Kidney (tissue), 14 donors: ENCODE results near the gene NLGN2. TPM values are rescaled to one million over a fixed set of nuclear protein-coding genes. Genes with fewer than 3 reads are reported as not detected.

Experiments used
- DNase-seq, 5 donors: peaks; one replicate each; pipeline ENCODE4 v3.0.0-alpha.2; 2013 to 2020
- FAIRE-seq: peaks from 2 replicates; lab custom pipeline; 2012; peaks lifted over from hg19 to GRCh38; lab: Jason Lieb, UNC
- H3K27ac ChIP-seq, 2 donors: one replicate each; pipeline ENCODE4 v1.7.0; 2013; ENCODE audit warnings: low read depth in 2 of 2, low read length in 2 of 2, inconsistent platforms in 1 of 2
- H3K27me3 ChIP-seq: one replicate; pipeline ENCODE4 v1.7.1; 2013; ENCODE audit warnings: low read length, inconsistent platforms; ENCODE audit not compliant: control insufficient read depth, insufficient read depth
- H3K36me3 ChIP-seq, 3 donors: one replicate each; pipeline versions ENCODE4 v1.7.0 to v1.7.1; 2013; ENCODE audit warnings: low read length in 3 of 3, control low read depth in 1 of 3, inconsistent platforms in 1 of 3; ENCODE audit not compliant: insufficient read depth in 3 of 3, control insufficient read depth in 2 of 3
- H3K4me1 ChIP-seq, 3 donors: one replicate each; pipeline versions ENCODE4 v1.7.0 to v1.7.1; 2013; ENCODE audit warnings: low read length in 3 of 3, inconsistent platforms in 1 of 3, low read depth in 1 of 3; ENCODE audit not compliant: control insufficient read depth in 2 of 3, insufficient read depth in 2 of 3
- H3K4me3 ChIP-seq, 3 donors: one replicate each; pipeline versions ENCODE4 v1.7.0 to v1.8.1; 2013; ENCODE audit warnings: low read length in 3 of 3, control low read depth in 1 of 3, inconsistent platforms in 1 of 3
- H3K9ac ChIP-seq, 3 donors: one replicate each; pipeline versions ENCODE4 v1.7.0 to v1.7.1; 2013; ENCODE audit warnings: low read length in 3 of 3, control low read depth in 1 of 3, inconsistent platforms in 1 of 3
- H3K9me3 ChIP-seq, 3 donors: one replicate each; pipeline versions ENCODE4 v1.7.0 to v1.7.1; 2013; ENCODE audit warnings: low read length in 3 of 3, control low read depth in 1 of 3, inconsistent platforms in 1 of 3; ENCODE audit not compliant: control insufficient read depth in 2 of 3, insufficient read depth in 1 of 3
- CTCF ChIP-seq: IDR thresholded peaks from 3 replicates; pipeline ENCODE4 v1.5.1; 2012; ENCODE audit warnings: mild to moderate bottlenecking, moderate library complexity, borderline replicate concordance; ENCODE audit not compliant: insufficient read depth; ENCODE audit errors: extremely low read depth
- intact Hi-C: fragments of 100-400 bp; cut with DNase I; formaldehyde crosslinking; loops from one replicate; pipeline ENCODE4 v1.11.1; 2022
- polyA plus RNA-seq: library from polyadenylated mRNA; stranded (reverse); fragments of 350-450 nt; fragmentation: Illumina TruSeq; extraction: RNeasy Lipid Tissue Mini Kit (QIAGEN cat#74804); gene quantifications from one replicate; pipeline ENCODE4 v1.2.3, GENCODE V29; 2014; ENCODE audit warnings: low read depth, low replicate concordance; ENCODE audit not compliant: insufficient read depth
- total RNA-seq: library from RNA; stranded (reverse); fragmentation: NEBNext Ultra II Directional; extraction: Animal tissue kit (Norgen Biotek cat#: 25700); gene quantifications from one replicate; pipeline ENCODE4 v1.2.1, GENCODE V29; 2021
- donor health status: control.
- donor health status: control.
- donor health status: control.
- donor health status: control.
- donor health status: control.
- donor health status: DM: yes; HTN: yes; CAD: no.
- donor health status: Normal renal cell carcinoma (clear cell type).

Gene NLGN2
- total and polyA plus RNA-seq, 2 donors from 2014 or later, result 7.3 to 23.4 TPM

GRCh38 chr17:7380855-7381683, 26.6 kb upstream of the NLGN2 start, which contains the start of gene TNK1:
TNK1 (plus strand) TSS chr17:7381089; CDS start chr17:7382927, 1,838 bp downstream.
- Histone ChIP-seq H3K36me3 (no peaks in the 10 kb centered on the region), H3K27ac (peak within 1 kb of the TSS; percentile 7 to 49), H3K4me3 (peak within 1 kb of the TSS; percentile 9 to 75 (median 71)), H3K27me3 (peaks cover 5% of the 10 kb centered on the region), H3K4me1 (peaks cover 0 to 17% (median 10%) of the 10 kb centered on the region in 3 donors), H3K9ac (peak within 1 kb of the TSS in 2 of 3 donors; percentile 8 to 48), H3K9me3 (no peaks in the 10 kb centered on the region)
- no peak for FAIRE-seq
- DNase-seq, result peak; percentile 26 to 88 (median 57)
- intact Hi-C loops, result no loop called here
- no peak for TF ChIP-seq CTCF

- TF ChIP-seq CTCF, result no peak
- no peak overlapping the region for H3K9ac ChIP-seq
- H3K4me3 ChIP-seq, result no peak overlapping the region
- H3K27me3 ChIP-seq, result peaks cover 5% of the 10 kb centered on the region
- FAIRE-seq (no peak), DNase-seq (no peak)
- peaks cover 0 to 17% (median 10%) of the 10 kb centered on the region in 3 donors for H3K4me1 ChIP-seq
- H3K9me3 ChIP-seq, result no peaks in the 10 kb centered on the region
- H3K27ac ChIP-seq, result no peak overlapping the region
- intact Hi-C loops, result no loop called here
- no peaks in the 10 kb centered on the region for H3K36me3 ChIP-seq
Observed at GRCh38 chr17:7382901-7383300, 24.7 kb upstream of the NLGN2 start.

- Histone ChIP-seq H3K27ac (no peak overlapping the region), H3K4me3 (peak overlapping the region in 1 of 3 donors; percentile 41), H3K9me3 (no peaks in the 10 kb centered on the region), H3K27me3 (peaks cover 5% of the 10 kb centered on the region), H3K4me1 (peaks cover 0 to 17% (median 10%) of the 10 kb centered on the region in 3 donors), H3K9ac (no peak overlapping the region), H3K36me3 (no peaks in the 10 kb centered on the region)
- no peak for DNase-seq
- intact Hi-C loops, result no loop called here
- TF ChIP-seq CTCF, result no peak
- FAIRE-seq, result no peak
Observed at GRCh38 chr17:7383371-7383741, 24.3 kb upstream of the NLGN2 start.
